ENCODE data around the gene PGS1.
A peak's percentile ranks its signal among the peaks of the same experiment; 100 is the strongest.

The PGS1 gene

GRCh38 chr17:78365561-78366108 is 12.8 kb upstream of the PGS1 start:
- no peak for DNase-seq

GRCh38 chr17:78366109-78366848 is 12.2 kb upstream of the PGS1 start:
- no peak for DNase-seq

GRCh38 chr17:78367193-78367592 is 11.3 kb upstream of the PGS1 start:
- DNase-seq: no peak

- DNase-seq: no peak
Observed at GRCh38 chr17:78368348-78368747, 10.1 kb upstream of the PGS1 start.

- DNase-seq: no peak
Observed at GRCh38 chr17:78368854-78369495, 9.5 kb upstream of the PGS1 start.

- no peak for DNase-seq
Observed at GRCh38 chr17:78369791-78370381, 8.6 kb upstream of the PGS1 start.

- DNase-seq: no peak
Observed at GRCh38 chr17:78371056-78371455, 7.4 kb upstream of the PGS1 start.

- DNase-seq: no peak
Observed at GRCh38 chr17:78372841-78373240, 5.6 kb upstream of the PGS1 start.

- DNase-seq: no peak
Observed at GRCh38 chr17:78374189-78374588, 4.3 kb upstream of the PGS1 start.

- no peak for DNase-seq
Observed at GRCh38 chr17:78374631-78375274, 3.7 kb upstream of the PGS1 start.

GRCh38 chr17:78375401-78376151 is 2.9 kb upstream of the PGS1 start:
- no peak for DNase-seq

GRCh38 chr17:78376161-78376560 is 2.3 kb upstream of the PGS1 start:
- DNase-seq: no peak

GRCh38 chr17:78377858-78378224 is 608 bp upstream of the PGS1 start:
- no peak for DNase-seq

GRCh38 chr17:78379131-78379491 is 662 bp downstream of the PGS1 start:
- DNase-seq: no peak

- no peak for DNase-seq
Observed at GRCh38 chr17:78380370-78380769, 1.9 kb downstream of the PGS1 start.

GRCh38 chr17:78381601-78382232 is 3.3 kb downstream of the PGS1 start:
- DNase-seq: no peak

GRCh38 chr17:78383725-78384471 is 5.4 kb downstream of the PGS1 start:
- peak; percentile 61 to 62 for DNase-seq

- no peak for DNase-seq
Observed at GRCh38 chr17:78384479-78385175, 6.2 kb downstream of the PGS1 start.

GRCh38 chr17:78387977-78388941 is 9.8 kb downstream of the PGS1 start:
- DNase-seq: no peak
